ENCODE results near the gene AP2B1.

Gene AP2B1

DNA sequence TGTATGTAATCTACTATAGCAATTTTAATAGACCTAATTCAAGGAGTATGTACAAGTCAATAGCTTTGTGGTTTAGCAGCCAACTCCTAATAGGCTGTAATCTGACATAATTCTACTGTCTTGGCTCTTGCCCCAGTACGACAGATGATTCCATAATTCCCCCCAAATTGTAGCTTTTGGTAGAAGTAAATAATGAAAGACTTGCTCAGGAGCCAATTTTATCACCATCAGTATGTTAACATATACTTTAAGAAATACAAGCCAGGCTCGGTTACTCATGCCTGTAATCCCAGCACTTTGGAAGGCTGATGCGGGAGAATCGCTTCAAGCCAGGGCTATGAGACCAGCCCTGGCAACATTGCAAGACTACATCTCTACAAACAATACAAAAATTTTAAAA, 53.9 kb downstream of the AP2B1 start:
- no peak for DNase-seq

DNA sequence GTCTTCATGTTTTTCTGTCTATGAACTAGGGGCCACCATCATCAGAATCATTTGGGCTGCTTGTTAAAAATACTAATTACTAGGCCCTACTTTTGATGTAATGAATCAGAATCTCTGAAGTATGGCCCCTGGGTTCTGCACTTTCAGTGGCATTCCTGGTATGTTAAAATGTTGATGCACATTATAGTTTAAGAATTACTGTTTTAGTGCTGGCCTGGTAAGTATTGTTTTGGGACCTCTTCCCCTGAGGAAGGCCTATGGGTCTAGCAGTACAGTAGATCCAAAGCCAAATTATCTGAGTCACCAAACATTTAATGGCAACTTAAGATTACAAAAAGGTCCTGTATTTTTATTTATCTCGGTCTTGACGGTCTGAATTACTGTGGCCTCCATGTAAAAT, 58.8 kb downstream of the AP2B1 start:
- no peak for DNase-seq

DNA sequence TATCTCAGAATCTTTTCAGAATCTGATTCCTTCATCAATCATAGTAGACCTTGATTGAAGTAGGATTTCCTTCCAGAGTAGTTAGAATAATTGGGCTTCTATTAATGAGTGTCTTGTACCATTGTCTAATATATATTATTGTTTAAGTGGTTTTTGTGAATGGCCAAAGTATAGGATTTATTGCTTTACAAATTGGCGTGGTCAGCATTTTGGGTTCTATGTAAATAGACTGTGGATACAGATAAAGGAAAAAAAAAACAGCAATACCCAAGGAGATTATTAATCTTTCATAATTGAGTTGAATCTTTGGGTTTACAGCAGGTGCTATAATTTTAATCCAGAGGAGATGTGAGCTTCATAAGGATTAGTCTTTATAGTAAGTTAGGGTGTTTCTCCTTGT, 64.3 kb downstream of the AP2B1 start:
- no peak for DNase-seq

DNA sequence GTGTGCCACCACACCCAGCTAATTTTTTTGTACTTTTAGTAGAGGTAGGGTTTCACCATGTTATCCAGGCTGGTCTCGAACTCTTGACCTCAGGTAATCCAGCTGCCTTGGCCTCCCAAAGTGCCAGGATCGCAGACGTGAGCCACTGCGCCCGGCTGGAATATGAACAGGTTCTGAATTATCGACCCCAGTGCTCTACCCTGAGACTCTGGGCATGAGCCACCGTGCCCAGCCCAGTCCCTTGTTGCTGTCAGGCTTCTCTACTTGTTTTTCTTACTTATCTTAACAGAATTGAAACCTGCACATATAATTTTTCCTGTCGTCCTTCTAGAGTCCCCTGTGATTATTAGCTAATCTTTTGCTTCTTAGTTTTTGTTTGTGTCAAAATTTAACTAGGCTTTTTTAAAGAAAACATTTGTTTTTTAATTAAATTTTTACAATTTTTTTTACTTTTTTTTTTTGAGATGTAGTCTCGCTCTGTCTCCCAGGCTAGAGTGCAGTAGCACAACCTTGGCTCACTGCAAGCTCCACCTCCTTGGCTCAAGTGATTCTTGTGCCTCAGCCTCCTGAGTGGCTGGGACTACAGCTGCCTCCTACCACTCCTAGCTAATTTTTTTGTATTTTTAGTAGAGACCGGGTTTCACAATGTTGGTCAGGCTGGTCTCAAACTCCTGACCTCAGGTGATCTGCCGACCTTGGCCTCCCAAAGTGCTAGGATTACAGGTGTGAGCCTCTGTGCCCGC, 66.7 kb downstream of the AP2B1 start:
- no peak for DNase-seq

DNA sequence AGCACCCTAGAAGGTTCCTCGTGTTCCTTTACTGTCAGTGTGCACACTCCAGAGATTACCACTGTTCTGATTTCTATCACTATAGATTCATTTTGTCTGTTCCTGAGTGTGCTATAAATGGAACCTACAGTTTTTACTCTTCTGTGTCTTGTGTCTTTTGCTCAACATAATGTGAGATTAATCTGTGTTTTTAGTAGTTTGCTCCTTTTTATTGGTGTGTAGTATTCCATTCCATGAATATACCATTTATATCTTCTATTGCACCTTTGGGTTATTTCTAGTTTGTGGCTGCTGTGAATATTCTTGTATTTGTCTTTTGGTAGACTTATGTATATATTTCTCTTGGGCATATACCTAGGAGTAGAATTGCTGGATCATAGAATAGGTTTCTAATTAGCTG, 68.2 kb downstream of the AP2B1 start:
- DNase-seq = no peak

DNA sequence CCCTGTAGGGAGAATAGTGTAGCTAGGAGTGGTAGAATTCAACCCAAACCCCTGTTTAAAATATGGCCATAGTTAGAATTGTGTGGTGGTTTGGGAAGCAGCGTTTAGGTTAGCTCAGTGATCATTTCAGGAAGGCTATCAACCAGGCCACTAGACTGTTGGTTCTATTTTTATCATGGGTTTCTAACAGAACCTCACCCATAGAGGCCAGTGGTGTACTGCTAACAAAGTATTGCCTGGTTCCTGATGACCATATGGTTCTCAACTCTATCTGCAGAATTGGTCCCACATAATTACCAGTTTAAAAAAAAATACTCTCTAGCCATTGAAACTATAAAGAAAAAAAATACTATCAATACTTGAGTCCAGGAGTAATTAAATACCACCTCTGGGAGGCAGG, 73.8 kb downstream of the AP2B1 start:
- no peak for DNase-seq

DNA sequence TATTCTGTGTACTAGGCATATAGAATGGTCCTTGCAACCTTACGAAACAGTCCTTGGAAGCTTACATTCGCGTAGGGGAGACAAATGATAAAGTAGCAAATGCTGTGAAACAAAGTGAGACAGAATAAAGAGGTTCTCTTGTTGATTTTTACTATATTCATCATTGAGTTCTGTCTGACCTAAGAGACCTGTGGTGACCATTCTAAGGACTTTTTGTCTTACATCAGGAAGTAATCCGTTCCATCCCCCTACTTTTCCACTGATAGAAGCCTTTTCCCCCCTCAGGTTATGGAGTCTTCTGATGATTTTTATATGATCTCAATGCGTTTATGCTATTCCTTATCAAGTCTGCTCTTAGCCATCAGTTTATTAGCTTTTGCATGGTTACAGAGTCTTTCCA, 77.6 kb downstream of the AP2B1 start:
- DNase-seq = no peak

DNA sequence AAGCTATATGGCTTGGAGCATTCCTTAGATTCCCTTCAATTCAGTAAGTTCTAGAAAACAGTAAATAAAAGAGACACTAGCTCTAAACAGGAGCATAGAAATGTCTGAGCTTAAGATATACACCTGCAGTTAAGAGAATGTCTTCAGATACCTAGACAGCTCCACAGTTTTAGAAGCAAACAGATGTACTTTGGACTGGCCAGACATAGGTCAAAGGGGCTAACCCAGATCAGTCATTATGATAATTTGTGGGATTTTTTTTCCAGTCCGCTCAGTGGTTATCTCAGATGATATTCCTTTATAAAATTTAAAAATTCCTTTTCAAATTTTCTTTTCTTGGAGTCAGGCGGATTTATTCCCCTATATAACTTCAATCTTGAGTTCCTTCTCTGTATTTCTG, 78.5 kb downstream of the AP2B1 start:
- DNase-seq = no peak

DNA sequence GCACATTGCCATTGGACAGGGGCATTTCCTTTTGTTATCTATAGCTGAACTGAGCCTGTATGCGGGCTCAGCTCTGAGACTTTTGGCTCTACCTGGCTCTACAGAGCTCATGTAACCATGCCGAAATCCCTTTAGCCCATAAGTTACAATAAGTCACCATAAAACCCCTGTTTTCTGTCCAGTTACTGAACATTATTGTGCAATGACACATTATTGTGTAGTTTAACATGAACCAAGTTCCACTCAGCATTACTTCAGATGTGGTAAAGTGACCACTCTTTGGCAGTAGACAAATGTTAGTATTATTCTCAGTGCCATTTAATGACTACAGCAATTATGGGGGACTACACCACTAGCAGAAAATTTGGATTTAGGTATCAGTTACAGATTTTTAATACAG, 78.9 kb downstream of the AP2B1 start:
- DNase-seq = no peak

DNA sequence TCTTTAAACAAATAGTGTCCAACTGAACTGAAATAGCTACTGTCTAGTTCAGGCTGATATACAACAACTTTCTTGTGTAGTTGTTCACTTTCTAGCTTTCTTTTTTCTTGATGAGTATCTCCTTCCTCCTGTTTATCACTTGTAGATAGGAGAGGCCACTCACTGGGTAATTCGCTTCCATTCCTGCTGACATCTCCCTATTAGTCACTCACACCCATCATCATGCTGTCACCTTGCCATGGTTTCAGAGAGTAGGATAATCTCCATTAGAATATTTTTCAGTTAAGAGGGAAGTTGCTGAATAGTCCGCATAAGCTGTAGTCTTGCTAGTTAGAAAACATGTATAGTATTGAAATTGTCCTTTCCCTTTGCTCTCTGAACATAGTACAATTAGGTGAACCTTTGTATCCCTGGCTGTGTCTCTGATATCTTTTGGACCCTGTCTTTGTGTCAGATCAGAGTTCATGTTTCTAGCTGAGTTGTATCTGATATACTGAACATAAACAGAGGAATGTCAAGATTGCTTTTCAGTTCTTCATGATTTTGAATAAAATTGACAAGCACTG, 79.9 kb downstream of the AP2B1 start:
- no peak for DNase-seq

DNA sequence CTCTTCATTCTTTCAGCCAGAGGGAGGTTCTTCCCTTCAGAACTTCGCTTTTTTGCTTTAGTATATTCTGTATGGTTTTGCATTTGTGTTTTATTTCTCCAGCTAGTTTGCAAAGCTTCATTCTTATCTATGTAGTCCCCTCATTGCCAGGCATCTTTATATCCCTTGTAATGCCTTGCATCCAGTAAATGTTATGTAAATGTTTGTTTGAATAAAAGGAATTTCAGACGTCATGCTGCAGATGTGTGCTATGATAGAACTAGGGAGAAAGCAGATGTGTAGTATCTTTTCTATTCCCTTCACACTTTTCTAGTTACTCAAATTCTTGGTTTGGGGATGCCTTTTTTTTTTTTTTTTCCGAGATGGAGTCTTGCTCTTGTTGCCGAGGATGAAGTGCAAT, 81.7 kb downstream of the AP2B1 start:
- no peak for DNase-seq

DNA sequence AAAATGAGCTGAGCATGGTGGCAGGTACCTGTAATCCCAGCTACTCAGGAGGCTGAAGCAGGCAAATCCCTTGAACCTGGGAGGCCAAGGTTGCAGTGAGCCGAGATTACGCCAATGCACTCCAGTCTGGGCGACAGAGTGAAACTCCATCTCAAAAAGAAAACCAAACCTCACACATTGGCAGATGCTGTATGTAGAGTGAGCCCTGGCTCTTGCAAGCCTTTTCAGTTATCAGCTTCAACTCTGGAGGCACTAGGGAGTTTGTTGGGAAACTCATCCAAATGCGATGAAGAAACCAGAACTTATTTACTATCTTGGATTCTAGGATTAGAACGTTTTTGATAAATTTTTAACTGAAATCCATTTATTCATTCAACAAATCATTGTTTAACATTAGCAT, 87.4 kb downstream of the AP2B1 start:
- DNase-seq = no peak

DNA sequence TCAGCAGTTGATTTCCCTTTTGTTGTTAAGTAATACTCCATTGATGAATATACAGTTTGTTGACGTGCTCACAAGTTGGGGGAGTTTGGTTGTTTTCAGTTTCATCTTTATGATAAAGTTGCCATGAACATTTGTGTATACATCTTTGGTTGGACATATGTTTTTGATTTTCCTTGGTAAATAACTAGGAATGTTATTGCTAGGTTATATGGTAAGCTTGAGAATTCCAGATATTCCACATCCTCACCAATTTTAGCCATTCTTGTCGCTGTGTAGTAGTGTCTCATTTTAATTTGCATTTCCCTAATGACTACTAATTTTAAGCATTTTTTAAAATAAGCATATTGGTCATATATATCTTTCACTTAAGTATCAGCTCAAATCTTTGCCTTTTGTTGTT, 89.3 kb downstream of the AP2B1 start:
- no peak for DNase-seq

DNA sequence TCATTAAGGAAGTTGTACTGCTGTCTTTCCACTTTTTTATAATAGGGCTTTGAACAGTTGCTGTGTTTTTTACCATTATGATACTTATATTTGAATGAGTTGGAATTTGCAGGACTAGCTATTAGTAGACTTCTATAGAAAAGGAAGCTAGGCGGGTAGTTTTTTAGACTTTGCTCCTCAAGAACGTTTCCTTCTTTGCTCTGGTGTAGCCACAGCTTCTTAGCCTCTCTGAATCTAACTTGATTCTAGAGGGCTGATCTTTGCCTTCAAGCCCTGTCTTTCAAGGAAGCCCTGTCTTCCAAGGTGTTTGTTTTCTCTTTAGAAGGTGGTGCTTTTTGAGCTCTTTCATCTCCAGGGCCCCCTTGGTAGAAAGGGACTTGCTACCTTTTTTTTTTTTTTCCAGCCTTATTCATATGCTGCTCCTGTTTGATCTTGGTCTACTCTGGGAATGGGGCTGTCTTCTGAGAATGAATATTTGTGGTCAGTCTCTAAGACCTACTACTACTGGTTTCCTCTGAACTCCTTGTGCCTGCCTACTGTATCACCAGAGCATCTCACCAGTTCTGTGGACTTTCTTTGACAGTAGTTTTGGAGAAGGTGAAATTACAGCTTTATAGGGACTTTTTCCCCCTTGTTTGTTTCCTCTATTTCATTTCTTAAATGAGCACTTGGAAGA, 92.0 kb downstream of the AP2B1 start:
- no peak for DNase-seq

DNA sequence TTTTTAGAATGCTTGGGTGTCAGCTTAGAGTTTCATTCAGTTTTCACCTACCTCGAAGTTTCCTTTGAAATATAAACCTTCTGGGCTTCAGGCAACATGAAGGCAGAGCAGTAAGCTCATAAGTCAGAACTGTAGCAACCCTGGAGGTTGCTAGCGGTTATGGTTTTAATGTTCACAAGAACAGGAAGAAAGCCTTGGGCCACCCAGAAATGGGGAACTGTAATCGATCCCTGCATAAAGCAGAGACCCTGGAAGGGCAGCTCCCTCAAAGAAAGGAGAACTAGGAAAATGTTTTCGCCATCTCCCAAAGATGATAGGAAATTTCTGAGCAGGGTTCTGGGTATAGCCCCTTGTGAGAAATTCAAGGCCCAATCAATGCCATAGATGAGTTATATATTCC, 96.5 kb downstream of the AP2B1 start:
- DNase-seq = no peak

DNA sequence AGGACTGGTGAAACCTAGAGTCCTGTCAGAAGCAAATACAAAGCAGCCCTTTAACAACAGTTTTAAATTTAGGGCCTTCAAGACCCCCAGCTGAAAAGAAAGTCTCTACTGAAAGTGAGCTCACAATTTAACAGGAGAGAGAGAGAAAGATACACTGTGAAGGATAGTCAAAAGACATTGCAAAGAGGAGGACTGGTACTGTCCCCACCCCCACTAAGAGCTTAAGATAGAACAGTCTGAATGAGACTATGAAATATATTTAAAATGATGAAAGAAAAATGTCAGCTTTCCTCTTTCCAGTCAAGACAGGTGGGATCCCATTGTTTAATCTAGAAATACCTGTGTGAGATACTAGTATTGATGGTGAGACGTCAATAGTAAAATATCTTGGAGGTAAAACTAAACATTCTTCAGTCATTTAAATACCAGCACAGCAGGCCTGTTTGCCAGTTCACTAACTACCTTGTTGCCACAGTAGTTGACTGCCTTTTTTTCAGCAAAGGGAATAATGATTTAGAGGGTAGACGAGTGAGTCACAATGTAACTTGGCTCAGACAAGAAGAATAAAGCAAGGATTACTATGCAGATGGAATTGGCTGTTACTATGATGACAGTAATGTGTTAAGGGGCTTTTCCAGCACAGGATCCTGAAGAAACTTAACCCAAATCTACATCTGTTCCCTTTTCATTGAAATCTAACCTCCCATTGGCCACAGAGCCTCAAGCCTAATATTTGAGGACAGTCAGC, 97.1 kb downstream of the AP2B1 start:
- DNase-seq = no peak

DNA sequence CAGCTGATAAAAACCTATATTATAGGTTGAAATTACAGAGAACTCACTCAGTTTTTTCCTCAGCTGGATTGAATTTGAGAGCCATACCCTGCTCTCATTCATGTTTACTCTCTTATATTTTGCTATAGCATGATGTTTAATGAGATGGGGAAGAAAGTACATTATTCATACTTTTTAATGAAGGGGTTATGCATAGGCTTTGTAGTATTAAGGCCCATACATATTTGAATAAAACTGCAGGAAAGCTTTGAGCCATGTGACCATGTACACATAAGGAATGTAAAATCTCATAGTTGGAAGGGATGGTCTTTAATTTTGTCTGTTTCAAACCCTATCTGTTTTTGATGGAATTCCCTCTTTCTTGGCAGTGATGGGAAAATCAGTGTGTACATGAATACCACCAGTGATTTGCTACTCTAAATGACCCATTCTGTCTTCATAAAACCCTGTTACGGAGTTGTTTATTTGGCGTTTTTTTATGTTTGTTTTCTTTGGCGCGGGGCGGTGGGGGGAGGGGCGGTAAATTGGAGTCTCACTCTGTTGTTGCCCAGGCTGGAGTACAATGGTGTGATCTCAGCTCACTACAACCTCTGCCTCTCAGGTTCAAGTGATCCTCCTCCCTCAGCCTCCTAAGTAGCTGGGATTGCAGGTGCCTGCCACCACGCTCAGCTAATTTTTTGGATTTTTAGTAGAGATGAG, 105.5 kb downstream of the AP2B1 start:
- DNase-seq = no peak

DNA sequence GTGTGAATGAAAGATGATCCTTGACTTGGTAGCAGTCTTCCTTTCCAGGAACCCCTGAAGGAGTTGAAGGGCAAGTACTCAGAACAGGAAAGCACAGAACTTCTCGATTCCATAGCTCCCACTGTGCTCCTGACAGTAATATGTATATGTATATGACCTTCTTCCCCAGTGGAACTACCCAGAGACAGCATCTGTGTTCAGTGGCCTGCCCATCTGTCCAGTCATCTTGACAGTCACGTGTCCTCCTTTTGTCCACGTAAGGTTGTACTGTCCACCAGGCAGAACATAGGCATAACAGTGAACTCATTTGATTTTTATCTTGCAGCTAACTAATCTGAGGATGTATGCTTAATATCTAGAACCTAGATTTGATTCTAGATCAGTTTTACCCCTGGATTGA, 106.5 kb downstream of the AP2B1 start:
- DNase-seq = no peak

DNA sequence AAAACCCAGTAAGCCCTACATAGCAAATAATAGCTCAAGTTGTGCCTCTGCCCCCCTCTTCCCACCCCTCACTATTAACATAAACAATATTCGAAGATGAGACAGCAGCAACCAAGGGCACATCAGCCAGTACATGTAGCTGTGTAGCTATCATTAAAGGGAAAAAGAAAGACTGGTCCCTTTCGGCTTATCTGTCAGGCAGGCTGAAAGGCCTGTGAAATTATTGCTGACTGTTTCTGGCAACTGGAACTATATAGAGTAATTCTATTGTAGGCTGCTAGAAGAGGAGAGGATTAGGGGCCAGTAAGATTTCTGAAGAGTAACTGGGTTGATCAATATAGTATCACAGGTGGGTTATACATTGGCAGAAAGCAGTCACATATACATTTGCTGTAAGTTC, 107.8 kb downstream of the AP2B1 start:
- DNase-seq = no peak

DNA sequence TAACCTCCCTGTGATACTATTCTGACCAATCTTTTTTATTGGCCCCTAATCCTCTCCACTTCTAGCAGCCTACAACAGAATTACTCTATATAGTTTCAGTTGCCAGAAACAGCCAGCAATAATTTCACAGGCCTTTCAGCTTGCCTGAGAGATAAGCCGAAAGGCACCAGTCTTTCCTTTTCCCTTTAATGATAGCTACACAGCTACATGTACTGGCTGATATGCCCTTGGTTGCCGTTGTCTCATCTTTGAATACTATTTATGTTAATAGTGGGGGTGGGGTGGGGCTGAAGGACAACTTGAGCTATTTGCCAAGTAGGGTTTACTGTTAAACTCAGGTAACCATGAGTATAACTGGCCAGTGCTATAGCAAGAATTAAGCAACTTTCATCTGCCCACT, 108.5 kb downstream of the AP2B1 start:
- DNase-seq = no peak

DNA sequence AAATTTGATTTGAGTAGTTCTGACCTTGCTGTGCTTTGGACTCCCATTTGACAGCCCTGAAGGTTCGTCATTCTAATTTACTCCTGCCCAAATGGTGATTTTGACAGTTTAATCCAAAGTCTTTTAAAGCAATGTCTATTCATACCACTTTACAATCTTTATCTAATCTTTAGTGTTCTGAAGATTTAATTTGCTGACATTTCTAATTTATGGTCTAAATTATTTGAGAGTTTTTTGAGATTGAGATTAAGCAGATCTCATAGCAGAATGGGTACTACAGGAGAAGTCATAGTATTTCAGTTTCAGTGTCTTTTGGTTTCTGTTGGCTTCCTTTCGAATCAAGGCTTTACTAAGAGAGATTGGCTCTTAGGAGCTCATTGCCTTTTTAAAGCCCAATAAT, 111.7 kb downstream of the AP2B1 start:
- DNase-seq = no peak

DNA sequence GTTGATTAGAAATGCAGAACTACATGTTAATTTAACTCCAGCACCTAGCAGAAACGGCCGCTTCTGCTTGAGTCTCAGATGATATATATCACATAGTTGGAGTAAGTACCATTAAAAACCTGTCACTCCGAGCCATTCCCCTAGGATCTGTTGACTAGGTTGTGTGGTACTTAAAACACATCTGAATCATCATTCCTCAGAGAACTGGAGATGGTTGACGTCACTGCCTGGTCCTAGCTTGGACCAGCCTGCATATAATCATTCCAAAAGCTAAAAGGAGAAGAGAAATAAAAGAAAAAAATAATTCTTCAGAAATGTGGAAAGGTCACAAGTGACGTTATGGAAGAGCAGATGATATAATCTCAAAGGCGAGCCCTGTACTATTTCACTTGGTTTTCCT, 113.0 kb downstream of the AP2B1 start:
- no peak for DNase-seq

DNA sequence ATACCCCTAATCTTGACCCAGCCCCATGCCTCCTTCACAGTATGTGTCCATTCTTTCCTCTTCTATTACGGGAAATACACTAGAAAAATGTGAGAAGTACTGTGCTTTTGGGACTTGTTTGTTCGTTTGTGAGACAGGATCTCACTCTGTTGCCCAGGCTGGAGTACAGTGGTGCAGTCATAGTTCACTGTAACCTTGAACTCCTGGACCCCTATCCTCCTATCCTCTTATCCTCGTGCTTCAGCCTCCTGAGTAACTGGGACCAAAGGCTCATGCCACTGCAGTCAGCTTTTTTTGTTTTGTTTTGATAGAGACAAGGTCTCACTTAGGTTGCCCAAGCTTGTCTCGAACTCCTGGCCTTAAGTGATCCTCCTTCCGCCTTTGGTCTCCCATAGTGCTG, 114.4 kb downstream of the AP2B1 start:
- DNase-seq = no peak
